H1 (cell line): Measurements from ENCODE around the gene PTPN2. TPM values are rescaled to one million over a fixed set of nuclear protein-coding genes. Genes with fewer than 3 reads are reported as not detected.

Source experiments
- CTCF ChIA-PET: fragments of 300-600 bp; sonication (Branson Sonifier 250); formaldehyde crosslinking; loops from one replicate; lab custom pipeline; 2021; ENCODE audit not compliant: partially characterized antibody; lab: Charles Lee
- POLR2A ChIA-PET: fragments of 300-600 bp; sonication (Branson Sonifier 250); formaldehyde crosslinking; loops from one replicate; lab custom pipeline; 2021; ENCODE audit warnings: inconsistent platforms; ENCODE audit not compliant: partially characterized antibody; lab: Charles Lee
- DNase-seq, 2 experiments: peaks; one replicate each; pipeline versions ENCODE4 v3.0.0 to v3.0.0-alpha.2; 2010 to 2022; ENCODE audit warnings: low spot score in 2 of 2, low read depth in 1 of 2, mixed read lengths in 1 of 2
- FAIRE-seq: peaks from 2 replicates; lab custom pipeline; 2011; peaks lifted over from hg19 to GRCh38; lab: Jason Lieb, UNC
- H2AFZ ChIP-seq: 2 replicates; pipeline ENCODE4 v1.8.1; 2012; ENCODE audit warnings: low read length, inconsistent platforms
- H2AK5ac ChIP-seq: 2 replicates; pipeline ENCODE4 v1.6.1; 2013; ENCODE audit warnings: low read depth, low read length
- H2BK120ac ChIP-seq: replicated peaks from 2 replicates; pipeline ENCODE3; 2013; ENCODE audit warnings: low read depth, low read length, inconsistent platforms
- H2BK12ac ChIP-seq: 2 replicates; pipeline ENCODE4 v1.6.1; 2013; ENCODE audit warnings: low read depth, low read length
- H2BK15ac ChIP-seq: 2 replicates; pipeline ENCODE4 v1.6.1; 2013; ENCODE audit warnings: low read length
- H2BK20ac ChIP-seq: 2 replicates; pipeline ENCODE4 v1.6.1; 2013; ENCODE audit warnings: low read length
- H2BK5ac ChIP-seq: 2 replicates; pipeline ENCODE4 v1.6.1; 2013; ENCODE audit warnings: low read depth, low read length
- H3K14ac ChIP-seq: 2 replicates; pipeline ENCODE4 v1.6.1; 2013; ENCODE audit warnings: inconsistent platforms; ENCODE audit not compliant: insufficient read length
- H3K18ac ChIP-seq: 2 replicates; pipeline ENCODE4 v1.6.1; 2013; ENCODE audit warnings: low read length; ENCODE audit errors: extremely low read depth
- H3K23ac ChIP-seq: 2 replicates; pipeline ENCODE4 v1.6.1; 2013; ENCODE audit warnings: inconsistent platforms; ENCODE audit not compliant: insufficient read length
- H3K23me2 ChIP-seq: 2 replicates; pipeline ENCODE4 v1.6.1; 2013; ENCODE audit warnings: low read depth, low read length
- H3K27ac ChIP-seq: 2 replicates; pipeline ENCODE4 v1.6.1; 2011; ENCODE audit warnings: low read depth, low read length, inconsistent platforms
- H3K27me3 ChIP-seq, 4 experiments: replicated peaks in 1 of 4; 1 replicate in 1 of 4; 2 replicates in 3 of 4; pipeline versions ENCODE4 v1.6.1 to v1.8.1; 2011 to 2013; ENCODE audit warnings: low read length in 3 of 4, mild to moderate bottlenecking in 3 of 4, inconsistent platforms in 2 of 4, mixed read lengths in 2 of 4, moderate library complexity in 1 of 4; ENCODE audit not compliant: control insufficient read depth in 3 of 4, insufficient read depth in 3 of 4; ENCODE audit errors: extremely low read depth in 1 of 4
- H3K36me3 ChIP-seq, 4 experiments: 2 replicates each; pipeline versions ENCODE4 v1.6.1 to v1.8.1; 2011 to 2013; ENCODE audit warnings: mild to moderate bottlenecking in 4 of 4, low read length in 3 of 4, moderate library complexity in 2 of 4, control low read depth in 1 of 4, inconsistent platforms in 1 of 4; ENCODE audit not compliant: insufficient read depth in 4 of 4, control insufficient read depth in 2 of 4
- H3K4ac ChIP-seq: replicated peaks from 2 replicates; pipeline ENCODE3; 2013; ENCODE audit warnings: low read length, low read depth, mixed read lengths, inconsistent platforms; ENCODE audit not compliant: insufficient read length
- H3K4me1 ChIP-seq, 4 experiments: replicated peaks in 1 of 4; 1 replicate in 1 of 4; 2 replicates in 3 of 4; pipeline versions ENCODE4 v1.6.1 to v1.8.1; 2011 to 2013; ENCODE audit warnings: low read length in 3 of 4, inconsistent platforms in 2 of 4, mixed read lengths in 1 of 4; ENCODE audit not compliant: insufficient read depth in 4 of 4, control insufficient read depth in 3 of 4
- H3K4me2 ChIP-seq, 2 experiments: 2 replicates each; pipeline versions ENCODE4 v1.6.1 to v1.8.1; 2011 to 2013; ENCODE audit warnings: low read depth in 2 of 2, low read length in 2 of 2, control low read depth in 1 of 2, inconsistent platforms in 1 of 2, mild to moderate bottlenecking in 1 of 2; ENCODE audit not compliant: insufficient read depth in 1 of 2
- H3K4me3 ChIP-seq, 4 experiments: fragments of 200-600, 300-600 bp in 1 of 4; sonication (generic), shearing (Covaris generic), sonication (Bioruptor Twin) in 1 of 4; 2 replicates each; pipeline versions ENCODE4 v1.5.1 to v1.8.1; 2011 to 2016; ENCODE audit warnings: low read length in 4 of 4, low read depth in 3 of 4, control low read depth in 2 of 4, inconsistent platforms in 2 of 4, mild to moderate bottlenecking in 2 of 4, mixed read lengths in 1 of 4, moderate library complexity in 1 of 4; ENCODE audit not compliant: insufficient read depth in 2 of 4; ENCODE audit errors: extremely low read depth in 1 of 4
- H3K56ac ChIP-seq: replicated peaks from 2 replicates; pipeline ENCODE3; 2013; ENCODE audit warnings: low read depth, mild to moderate bottlenecking, mixed read lengths, low read length, inconsistent platforms; ENCODE audit not compliant: insufficient read length
- H3K79me1 ChIP-seq: 2 replicates; pipeline ENCODE4 v1.6.1; 2013; ENCODE audit warnings: low read depth, low read length, control low read depth
- H3K79me2 ChIP-seq, 2 experiments: 2 replicates each; pipeline versions ENCODE4 v1.6.1 to v1.8.1; 2012 to 2013; ENCODE audit warnings: low read length in 2 of 2, mild to moderate bottlenecking in 2 of 2, inconsistent platforms in 1 of 2; ENCODE audit not compliant: insufficient read depth in 2 of 2, control insufficient read depth in 1 of 2
- H3K9ac ChIP-seq, 4 experiments: replicated peaks in 1 of 4; 1 replicate in 1 of 4; 2 replicates in 3 of 4; pipeline versions ENCODE4 v1.6.1 to v1.8.1; 2011 to 2013; ENCODE audit warnings: low read depth in 3 of 4, low read length in 3 of 4, control low read depth in 2 of 4, mild to moderate bottlenecking in 2 of 4, moderate library complexity in 2 of 4, inconsistent platforms in 1 of 4; ENCODE audit errors: extremely low read depth in 1 of 4
- H3K9me3 ChIP-seq, 2 experiments: 2 replicates each; pipeline versions ENCODE4 v1.6.1 to v1.8.1; 2012 to 2013; ENCODE audit warnings: mild to moderate bottlenecking in 2 of 2, moderate library complexity in 2 of 2, control low read depth in 1 of 2, inconsistent platforms in 1 of 2, low read depth in 1 of 2, low read length in 1 of 2, mixed read lengths in 1 of 2; ENCODE audit not compliant: insufficient read depth in 2 of 2
- H4K20me1 ChIP-seq, 2 experiments: replicated peaks in 1 of 2; 2 replicates each; pipeline versions ENCODE3 to v1.8.1; 2011 to 2013; ENCODE audit warnings: inconsistent platforms in 2 of 2, low read length in 2 of 2, mild to moderate bottlenecking in 1 of 2; ENCODE audit not compliant: insufficient read depth in 2 of 2, control insufficient read depth in 1 of 2
- H4K5ac ChIP-seq: 2 replicates; pipeline ENCODE4 v1.6.1; 2013; ENCODE audit warnings: low read length, low read depth, mixed read lengths, inconsistent platforms; ENCODE audit not compliant: insufficient read length
- H4K8ac ChIP-seq: 2 replicates; pipeline ENCODE4 v1.8.0; 2013; ENCODE audit warnings: mild to moderate bottlenecking, moderate library complexity, low read length, inconsistent platforms; ENCODE audit not compliant: insufficient read depth; ENCODE audit errors: extremely low read depth
- H4K91ac ChIP-seq: replicated peaks from 2 replicates; pipeline ENCODE3; 2013; ENCODE audit warnings: low read length, mixed read lengths, inconsistent platforms; ENCODE audit not compliant: insufficient read length
- BCL11A ChIP-seq, 2 experiments: IDR thresholded peaks; one replicate each; pipeline ENCODE4 v1.6.1; 2011; ENCODE audit warnings: low read depth in 2 of 2, low read length in 2 of 2, mild to moderate bottlenecking in 2 of 2
- CHD2 ChIP-seq: IDR thresholded peaks from 2 replicates; pipeline ENCODE4 v1.6.1; 2012; ENCODE audit warnings: low read length, improper control_type of control experiment
- CREB1 ChIP-seq: IDR thresholded peaks from 2 replicates; pipeline ENCODE4 v1.6.1; 2012; ENCODE audit warnings: inconsistent platforms
- MAX ChIP-seq: IDR thresholded peaks from 2 replicates; pipeline ENCODE4 v1.6.1; 2012; ENCODE audit warnings: inconsistent platforms
- POLR2A ChIP-seq, 2 experiments: IDR thresholded peaks; 1 replicate in 1 of 2; 2 replicates in 1 of 2; pipeline ENCODE4 v1.6.1; 2011; ENCODE audit warnings: low read depth in 2 of 2, low read length in 2 of 2, mild to moderate bottlenecking in 2 of 2; ENCODE audit errors: control extremely low read depth in 1 of 2
- RFX5 ChIP-seq: IDR thresholded peaks from 2 replicates; pipeline ENCODE4 v1.6.1; 2011; ENCODE audit warnings: low read depth, low read length, improper control_type of control experiment, borderline replicate concordance
- SP1 ChIP-seq: IDR thresholded peaks from 2 replicates; pipeline ENCODE4 v1.6.1; 2011; ENCODE audit warnings: low read depth, low read length
- SRF ChIP-seq: IDR thresholded peaks from 2 replicates; pipeline ENCODE4 v1.6.1; 2011; ENCODE audit warnings: mild to moderate bottlenecking, low read depth, low read length, moderate library complexity
- SUZ12 ChIP-seq: fragments of 200-600 bp; sonication (generic); IDR thresholded peaks from 2 replicates; pipeline ENCODE4 v1.6.1; 2012; ENCODE audit warnings: mild to moderate bottlenecking, inconsistent platforms, low read length, moderate library complexity, mixed read lengths
- WGBS, 2 experiments: shearing (Covaris generic) in 1 of 2; methylation state at CpG; one replicate each; pipeline versions ENCODE4 v1.1.6 to v1.1.7; 2013 to 2015; ENCODE audit warnings: low lambda C conversion rate in 2 of 2, mixed read lengths in 2 of 2, inconsistent platforms in 1 of 2, low coverage in 1 of 2, missing lambda C conversion rate in 1 of 2; ENCODE audit not compliant: insufficient replicate concordance in 2 of 2, insufficient coverage in 1 of 2, insufficient read length in 1 of 2; ENCODE audit errors: extremely low coverage in 1 of 2, missing lambda C conversion rate in 1 of 2; 5-methylcytosine and 5-hydroxymethylcytosine counted together
- polyA plus RNA-seq, 7 experiments: library from polyadenylated mRNA; depleted of rRNA in 3 of 7; stranded (reverse) in 5 of 7; unstranded in 2 of 7; fragments of >200 nt in 5 of 7; fragments of 200-250 nt in 2 of 7; gene quantifications; 1 replicate in 5 of 7; 2 replicates in 1 of 7; 4 replicates in 1 of 7; pipeline versions ENCODE4 v1.2.1 to v1.2.3, GENCODE V29; 2011 to 2013; ENCODE audit warnings: missing spikeins in 2 of 7, mixed read lengths in 2 of 7
- total RNA-seq: library from RNA; stranded (reverse); fragmentation: NEBNext Ultra II Directional; extraction: Animal tissue kit (Norgen Biotek cat#: 25700); gene quantifications from 2 replicates; pipeline ENCODE4 v1.2.1, GENCODE V29; 2021

PTPN2 gene
- total and polyA plus RNA-seq, 2 of the 8 experiments (the other 6 are each of a cell fraction or from before 2014, with no cell fraction given) = 16.4 to 54.0 TPM

DNA sequence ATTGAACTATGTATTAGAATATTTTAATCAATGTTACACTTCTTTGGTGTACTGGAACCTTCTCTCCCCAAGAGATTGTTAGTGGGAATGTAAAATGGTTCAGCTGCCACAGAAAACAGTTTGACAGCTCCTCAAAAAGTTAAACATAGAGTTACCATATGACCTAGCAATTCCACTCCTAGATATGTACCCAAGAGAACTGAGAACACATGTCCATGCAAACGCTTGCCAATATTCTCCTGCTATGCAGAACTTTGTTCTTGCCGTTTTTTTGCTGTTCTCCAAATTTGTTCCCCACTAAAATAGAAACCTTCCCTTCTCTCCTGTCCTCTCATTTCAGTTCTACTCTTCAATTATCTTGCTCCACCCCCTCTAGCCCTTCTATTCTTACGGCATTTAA lies 87.6 kb downstream of the PTPN2 start:
- Histone ChIP-seq H4K8ac (no peak overlapping the region), H2BK15ac (no peak overlapping the region), H3K36me3 (peaks cover 0 to 19% (median 7%) of the 10 kb centered on the region in 4 experiments; a peak in 4 of 8 replicates), H3K4me2 (no peak overlapping the region), H4K91ac (no peak overlapping the region), H3K23me2 (no peaks in the 10 kb centered on the region), H3K79me1 (no peaks in the 10 kb centered on the region), H4K5ac (no peak overlapping the region), H2BK5ac (no peak overlapping the region), H3K14ac (no peak overlapping the region), H3K23ac (no peak overlapping the region), H4K20me1 (no peaks in the 10 kb centered on the region), H3K27ac (no peak overlapping the region), H3K9ac (no peak overlapping the region), H2AK5ac (no peak overlapping the region), H2BK20ac (no peak overlapping the region), H3K56ac (no peak overlapping the region), H2BK120ac (no peak overlapping the region), H3K9me3 (no peaks in the 10 kb centered on the region), H3K18ac (no peak overlapping the region), H3K4me3 (no peak overlapping the region), H3K4me1 (no peaks in the 10 kb centered on the region), H2BK12ac (no peak overlapping the region), H2AFZ (no peak overlapping the region), H3K4ac (no peak overlapping the region), H3K79me2 (no peaks in the 10 kb centered on the region), H3K27me3 (no peaks in the 10 kb centered on the region)
- CTCF ChIA-PET = interaction anchor here (0.7 to 0.9 kb wide), 2 partner anchors 20 to 29 kb away, joined by 3 read pairs; no protein-coding TSS in a partner anchor
- POLR2A ChIA-PET = no interaction called here
- no peak for DNase-seq
- no peak for TF ChIP-seq POLR2A (IDR thresholded peaks at IDR 0.05; ENCODE audit: control extremely low read depth in 1 of 2, low read depth in 2 of 2, low read length in 2 of 2)
- no peak for TF ChIP-seq SRF
- no peak for TF ChIP-seq CREB1
- no peak for TF ChIP-seq SP1
- no peak for TF ChIP-seq SUZ12
- TF ChIP-seq CHD2 = no peak
- TF ChIP-seq RFX5 = no peak
- TF ChIP-seq MAX = no peak
- TF ChIP-seq BCL11A (IDR thresholded peaks at IDR 0.05; ENCODE audit: low read depth in 2 of 2, low read length in 2 of 2) = no peak
- no peak for FAIRE-seq
- 93% methylated on average over 3 of the region's 3 CpGs; no CpG with 5 or more reads in 1 of the 2 experiments for WGBS, 2 experiments
